ENCODE data around the gene BCAR3.
"Not testable (repeated sequence)": the region's sequence is repeated elsewhere in the genome, so short reads cannot be mapped to it uniquely, and the experiment has no call there.

The BCAR3 gene

GRCh38 chr1:93705892-93706500 is 24.4 kb upstream of the BCAR3 start:
- no peak for DNase-seq

- DNase-seq = no peak
Observed at GRCh38 chr1:93704052-93704451, 22.4 kb upstream of the BCAR3 start.

- DNase-seq = no peak
Observed at GRCh38 chr1:93703643-93704042, 22.0 kb upstream of the BCAR3 start.

GRCh38 chr1:93702828-93703183 is 21.2 kb upstream of the BCAR3 start:
- no peak for DNase-seq

- DNase-seq = no peak
Observed at GRCh38 chr1:93702111-93702827, 20.6 kb upstream of the BCAR3 start.

- no peak for DNase-seq
Observed at GRCh38 chr1:93701629-93702028, 20.0 kb upstream of the BCAR3 start.

GRCh38 chr1:93700532-93701469 is 19.2 kb upstream of the BCAR3 start:
- DNase-seq = no peak

GRCh38 chr1:93699503-93700168 is 18.0 kb upstream of the BCAR3 start:
- DNase-seq = no peak

GRCh38 chr1:93699049-93699384 is 17.4 kb upstream of the BCAR3 start:
- DNase-seq = no peak

GRCh38 chr1:93698329-93699048 is 16.9 kb upstream of the BCAR3 start:
- DNase-seq = no peak

GRCh38 chr1:93697566-93697965 is 15.9 kb upstream of the BCAR3 start:
- DNase-seq = not testable (repeated sequence)

- no peak for DNase-seq
Observed at GRCh38 chr1:93695411-93696005, 13.9 kb upstream of the BCAR3 start.

- no peak for DNase-seq
Observed at GRCh38 chr1:93694819-93695218, 13.2 kb upstream of the BCAR3 start.

GRCh38 chr1:93694039-93694438 is 12.4 kb upstream of the BCAR3 start:
- no peak for DNase-seq

GRCh38 chr1:93692983-93693591 is 11.4 kb upstream of the BCAR3 start:
- no peak for DNase-seq

- DNase-seq = no peak
Observed at GRCh38 chr1:93692451-93692861, 10.8 kb upstream of the BCAR3 start.

GRCh38 chr1:93692026-93692425 is 10.4 kb upstream of the BCAR3 start:
- DNase-seq = no peak

GRCh38 chr1:93690921-93691789 is 9.5 kb upstream of the BCAR3 start:
- no peak for DNase-seq

GRCh38 chr1:93690341-93690740 is 8.7 kb upstream of the BCAR3 start:
- DNase-seq = no peak

- DNase-seq = no peak
Observed at GRCh38 chr1:93689521-93690223, 8.0 kb upstream of the BCAR3 start.
